IgD-negative memory B cell (primary cell): ENCODE measurements around the gene STPG4. TPM values are rescaled to one million over a fixed set of nuclear protein-coding genes. Genes with fewer than 3 reads are reported as not detected.
"Not testable (repeated sequence)": the region's sequence is repeated elsewhere in the genome, so short reads cannot be mapped to it uniquely, and the experiment has no call there.

Source experiments
- H3K27ac Mint-ChIP-seq, 3 donors: one replicate each; pipeline ENCODE4 v1.8.0; 2020 to 2022; ENCODE audit warnings: mild to moderate bottlenecking in 3 of 3, mixed read lengths in 3 of 3, moderate library complexity in 1 of 3
- H3K27me3 Mint-ChIP-seq: one replicate; pipeline ENCODE4 v1.8.0; 2021; ENCODE audit warnings: mixed read lengths
- H3K36me3 Mint-ChIP-seq: one replicate; pipeline ENCODE4 v1.8.0; 2020; ENCODE audit warnings: mild to moderate bottlenecking, mixed read lengths
- H3K4me1 Mint-ChIP-seq, 3 donors: one replicate each; pipeline ENCODE4 v1.8.0; 2020 to 2022; ENCODE audit warnings: mixed read lengths in 3 of 3, mild to moderate bottlenecking in 1 of 3
- H3K4me3 Mint-ChIP-seq, 4 donors: one replicate each; pipeline ENCODE4 v1.8.0; 2020 to 2022; ENCODE audit warnings: mild to moderate bottlenecking in 4 of 4, mixed read lengths in 4 of 4, moderate library complexity in 3 of 4
- H3K9me3 Mint-ChIP-seq, 3 donors: one replicate each; pipeline ENCODE4 v1.8.0; 2020 to 2021; ENCODE audit warnings: mixed read lengths in 3 of 3, mild to moderate bottlenecking in 1 of 3
- polyA plus RNA-seq: library from polyadenylated mRNA; unstranded; fragments of 300-500 nt; fragmentation: Illumina TruSeq; gene quantifications from one replicate; pipeline ENCODE4 v1.2.3, GENCODE V29; 2021

Gene STPG4, protein sequence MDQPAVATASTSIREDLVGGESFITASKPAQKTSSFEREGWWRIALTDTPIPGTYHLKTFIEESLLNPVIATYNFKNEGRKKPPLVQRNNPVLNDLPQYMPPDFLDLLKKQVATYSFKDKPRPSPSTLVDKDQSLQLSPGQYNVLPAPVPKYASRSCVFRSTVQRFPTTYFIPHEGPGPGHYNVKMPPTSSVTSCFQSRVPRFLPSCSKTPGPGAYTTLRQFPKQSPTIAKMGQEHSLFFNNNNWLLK
- not detected for polyA plus RNA-seq

DNA sequence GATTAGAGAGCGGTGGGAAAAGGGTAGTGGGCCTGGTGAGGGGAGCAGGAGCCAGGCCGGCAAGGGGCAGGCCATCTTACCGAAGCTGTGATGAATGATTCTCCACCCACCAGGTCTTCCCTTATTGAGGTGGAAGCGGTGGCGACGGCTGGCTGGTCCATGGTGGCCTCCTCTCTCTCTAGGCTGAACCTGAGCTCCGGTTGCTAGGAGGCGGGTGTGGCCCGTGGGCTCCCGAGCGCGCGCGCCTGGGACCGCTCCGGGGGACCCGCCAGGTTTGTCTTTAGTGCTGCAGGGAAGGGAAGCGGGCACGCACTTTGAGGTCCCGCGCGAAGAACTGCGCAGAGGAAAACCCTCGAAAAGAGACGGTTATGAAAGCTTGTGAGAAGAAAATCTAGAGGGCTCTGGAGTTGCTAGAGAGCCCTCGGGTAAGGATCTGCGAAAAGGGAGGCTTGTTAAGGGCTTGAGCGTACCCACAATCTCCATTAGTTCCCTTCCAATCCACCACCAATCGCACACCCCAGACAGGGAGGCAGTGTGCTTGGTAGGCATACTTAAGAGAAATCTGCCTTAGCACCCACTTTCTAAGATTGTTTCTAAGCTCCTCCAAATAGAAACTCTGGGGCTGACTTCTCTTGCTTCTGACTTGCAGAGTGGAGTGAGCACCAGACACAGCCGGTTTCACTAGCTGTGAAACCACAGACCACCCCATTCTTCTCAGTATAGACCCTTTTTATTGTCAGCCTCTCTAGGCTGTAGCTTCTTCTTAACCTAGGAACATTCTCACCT, at the start of gene STPG4:
Gene STPG4, minus strand, starts transcription at position 218 of the 786 bp plus-strand sequence. Its CDS starts 57 bp downstream, at position 161.
- H3K27ac Mint-ChIP-seq = peak within 1 kb of the TSS in 1 of 3 donors; percentile 78
- no peaks in the 10 kb centered on the region for H3K27me3 Mint-ChIP-seq
- H3K9me3 Mint-ChIP-seq = no peaks in the 10 kb centered on the region
- peaks cover 10% of the 10 kb centered on the region for H3K36me3 Mint-ChIP-seq
- peak within 1 kb of the TSS in 1 of 4 donors; percentile 35 for H3K4me3 Mint-ChIP-seq
- H3K4me1 Mint-ChIP-seq = peaks cover 6 to 18% (median 8%) of the 10 kb centered on the region in 3 donors

DNA sequence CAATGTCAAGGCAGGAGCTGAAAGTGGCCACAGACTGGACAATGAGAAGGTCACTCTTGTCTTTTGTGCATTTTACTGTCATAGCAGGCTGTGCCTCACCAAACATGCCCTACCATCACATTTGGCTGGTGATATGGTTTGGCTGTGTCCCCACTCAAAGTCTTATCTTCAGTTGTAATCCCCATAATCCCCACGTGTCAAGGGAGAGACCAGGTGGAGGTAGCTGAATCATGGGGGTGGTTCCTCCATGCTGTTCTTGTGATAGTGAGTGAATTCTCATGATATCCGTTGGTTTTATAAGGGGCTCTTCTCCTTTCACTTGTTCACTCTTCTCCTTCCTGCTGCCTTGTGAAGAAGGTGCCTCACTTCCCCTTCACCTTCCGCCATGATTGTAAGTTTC, 49.6 kb upstream of the STPG4 start:
- Mint-ChIP-seq H3K4me1 (no peaks in the 10 kb centered on the region), H3K27me3 (peaks cover 9% of the 10 kb centered on the region), H3K9me3 (peaks cover 0 to 7% (median 2%) of the 10 kb centered on the region in 3 donors), H3K27ac (no peak overlapping the region), H3K36me3 (no peaks in the 10 kb centered on the region), H3K4me3 (no peak overlapping the region)

DNA sequence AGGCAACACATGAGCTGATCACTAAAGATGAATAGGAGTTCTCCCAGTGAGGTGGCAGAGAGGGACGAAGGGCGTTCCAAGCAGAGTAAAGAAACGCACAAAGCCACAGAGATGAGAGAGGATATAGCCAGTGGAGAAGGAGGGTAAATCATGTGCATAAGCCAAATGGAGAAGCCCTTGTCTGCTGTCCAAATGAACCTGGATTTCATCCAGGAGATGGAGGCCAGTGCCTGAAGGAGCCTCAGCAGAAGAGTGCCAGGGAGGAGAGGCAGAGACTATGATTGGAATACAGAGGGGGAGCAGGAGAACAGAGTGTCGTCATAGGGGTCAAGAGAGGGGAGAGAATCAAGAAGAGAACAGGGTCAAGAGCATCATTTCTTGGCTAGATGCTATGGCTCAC, 48.9 kb upstream of the STPG4 start:
- Mint-ChIP-seq H3K27me3 (peaks cover 6% of the 10 kb centered on the region), H3K4me3 (no peak overlapping the region), H3K27ac (no peak overlapping the region), H3K9me3 (peaks cover 0 to 7% (median 4%) of the 10 kb centered on the region in 3 donors), H3K36me3 (no peaks in the 10 kb centered on the region), H3K4me1 (no peaks in the 10 kb centered on the region)

DNA sequence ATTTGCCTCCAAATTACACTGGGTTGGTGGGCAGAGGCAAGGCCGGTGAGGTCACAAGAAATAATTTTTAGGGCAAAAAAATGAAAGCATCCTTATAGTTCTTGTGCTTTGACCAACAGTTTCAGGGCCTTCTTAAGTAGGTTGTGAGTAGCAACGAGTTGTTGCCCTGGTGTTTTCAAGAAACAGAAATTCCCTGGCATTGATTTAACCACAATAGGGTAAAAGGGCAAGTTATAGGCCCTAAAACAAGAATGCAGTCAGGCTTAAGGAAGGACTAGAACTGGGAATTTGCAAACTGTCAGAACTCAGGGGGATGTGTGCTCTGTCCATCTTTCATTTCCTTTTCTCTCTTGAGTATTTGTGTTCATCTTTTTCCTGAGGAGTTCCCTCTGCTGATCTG, 46.1 kb upstream of the STPG4 start:
- H3K27me3 Mint-ChIP-seq = peaks cover 1% of the 10 kb centered on the region
- no peak overlapping the region for H3K4me3 Mint-ChIP-seq
- H3K27ac Mint-ChIP-seq = no peak overlapping the region
- no peaks in the 10 kb centered on the region for H3K36me3 Mint-ChIP-seq
- H3K4me1 Mint-ChIP-seq = no peaks in the 10 kb centered on the region
- H3K9me3 Mint-ChIP-seq = peaks cover 0 to 7% (median 4%) of the 10 kb centered on the region in 3 donors

DNA sequence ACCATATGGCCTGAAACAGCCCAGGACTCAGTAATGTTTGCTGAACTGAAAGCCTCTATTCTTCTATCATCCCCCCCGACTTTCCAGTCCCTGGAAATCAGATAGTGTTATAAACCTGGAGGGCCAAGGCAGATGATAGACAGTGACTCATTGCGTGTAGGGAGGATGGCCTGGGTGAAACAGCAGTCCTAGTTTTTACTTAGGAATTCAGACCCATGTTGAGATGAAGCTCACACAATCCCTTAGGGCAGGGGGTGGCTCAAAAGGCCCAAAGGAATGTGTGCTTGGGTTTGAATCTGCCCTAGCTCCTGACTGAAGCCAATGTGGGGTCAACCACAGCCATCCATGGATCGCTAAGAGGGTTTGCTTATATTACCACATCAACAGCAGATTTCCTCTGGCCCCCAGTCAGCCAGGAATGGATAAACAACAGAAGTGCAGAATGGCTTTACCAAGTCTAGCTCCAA, 43.9 kb upstream of the STPG4 start:
- H3K27me3 Mint-ChIP-seq = no peaks in the 10 kb centered on the region
- H3K4me1 Mint-ChIP-seq = no peaks in the 10 kb centered on the region
- H3K4me3 Mint-ChIP-seq = no peak overlapping the region
- H3K27ac Mint-ChIP-seq = peak overlapping the region in 1 of 3 donors; percentile 61
- H3K36me3 Mint-ChIP-seq = no peaks in the 10 kb centered on the region
- peaks cover 0 to 2% (median 0%) of the 10 kb centered on the region in 3 donors for H3K9me3 Mint-ChIP-seq

DNA sequence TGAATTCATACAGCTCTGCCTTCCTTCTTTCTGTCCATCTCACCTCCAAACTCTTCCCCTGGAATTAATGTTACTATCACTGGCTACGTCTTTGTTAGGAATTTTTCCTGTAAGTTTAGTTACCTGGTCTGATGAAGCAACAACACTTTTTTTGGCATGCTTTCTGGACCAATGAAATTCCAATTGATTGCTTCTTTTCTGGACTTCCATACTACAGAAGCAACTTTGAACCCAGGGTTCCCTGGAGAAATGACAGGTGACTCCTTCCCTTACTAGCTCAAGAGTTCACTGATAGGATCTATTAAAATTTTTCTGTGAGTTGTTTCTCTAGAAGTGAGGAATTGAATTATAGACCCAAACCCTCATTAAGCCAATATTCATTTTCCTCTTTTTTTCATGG, 41.4 kb upstream of the STPG4 start:
- Mint-ChIP-seq H3K36me3 (no peaks in the 10 kb centered on the region), H3K27me3 (peaks cover 1% of the 10 kb centered on the region), H3K4me1 (no peaks in the 10 kb centered on the region), H3K9me3 (peaks cover 0 to 2% (median 0%) of the 10 kb centered on the region in 3 donors), H3K4me3 (no peak overlapping the region), H3K27ac (no peak overlapping the region)

DNA sequence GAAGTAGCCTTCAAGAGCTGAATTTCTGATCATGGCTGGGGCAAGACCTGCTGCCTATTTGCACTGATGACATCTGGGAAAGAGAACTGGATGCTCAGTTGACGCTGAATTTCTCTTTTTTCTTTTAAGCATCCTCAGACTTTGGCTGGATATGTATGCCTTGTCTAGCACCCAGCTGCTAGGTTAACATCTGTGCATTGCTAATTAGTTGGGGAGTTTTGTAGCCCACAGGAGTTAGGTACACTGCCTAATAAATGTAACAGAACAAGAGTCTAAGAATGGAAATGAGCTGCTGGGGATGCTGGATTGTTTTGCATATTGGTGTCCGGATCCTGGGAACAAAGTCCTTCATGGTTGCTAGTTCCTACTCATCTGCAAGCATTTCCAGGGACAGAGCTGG, 40.9 kb upstream of the STPG4 start:
- Mint-ChIP-seq H3K27me3 (peaks cover 1% of the 10 kb centered on the region), H3K36me3 (no peaks in the 10 kb centered on the region), H3K27ac (no peak overlapping the region), H3K9me3 (peaks cover 0 to 2% (median 0%) of the 10 kb centered on the region in 3 donors), H3K4me3 (no peak overlapping the region), H3K4me1 (no peaks in the 10 kb centered on the region)

DNA sequence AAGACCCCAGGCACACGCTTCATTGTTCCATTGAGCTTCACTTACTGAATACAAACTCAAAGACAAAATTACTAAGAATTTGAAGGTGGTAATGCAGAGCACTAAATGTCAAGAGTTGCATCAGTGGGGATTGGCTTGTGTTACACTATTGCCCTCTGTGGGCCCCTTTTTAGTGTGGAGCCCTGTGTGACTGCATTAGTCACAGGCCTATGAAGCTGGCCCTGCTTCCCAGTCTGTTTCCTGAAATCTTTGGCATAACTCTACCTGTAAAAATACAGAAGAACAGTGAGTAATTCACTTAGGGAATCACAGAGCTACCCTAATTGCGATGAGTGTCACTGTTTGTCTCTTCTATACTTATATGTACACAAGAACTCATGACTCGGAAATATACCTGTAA, 40.0 kb upstream of the STPG4 start:
- Mint-ChIP-seq H3K27me3 (peaks cover 1% of the 10 kb centered on the region), H3K4me1 (no peaks in the 10 kb centered on the region)

DNA sequence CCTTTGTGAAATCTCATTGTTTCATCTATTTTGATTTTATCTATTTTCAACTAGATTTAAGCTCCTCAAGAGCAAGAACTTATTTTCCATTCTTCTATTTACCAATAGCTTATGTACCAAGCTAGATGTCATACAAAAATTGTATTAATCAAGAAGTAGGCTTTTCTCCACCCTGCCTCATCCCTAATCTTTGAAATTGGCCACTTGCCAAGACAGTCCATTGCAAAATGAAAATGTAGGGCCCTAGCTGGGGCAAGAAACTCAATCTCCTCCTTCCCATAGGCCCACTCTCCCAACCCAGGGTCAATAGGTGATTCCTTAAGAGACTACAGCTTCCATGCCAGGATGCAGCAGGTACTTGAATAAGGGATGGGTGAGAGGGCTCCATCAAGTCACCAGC, 39.3 kb upstream of the STPG4 start:
- Mint-ChIP-seq H3K27me3 (peaks cover 1% of the 10 kb centered on the region), H3K9me3 (peaks cover 0 to 2% (median 0%) of the 10 kb centered on the region in 3 donors), H3K4me1 (no peaks in the 10 kb centered on the region), H3K27ac (no peak overlapping the region), H3K4me3 (no peak overlapping the region), H3K36me3 (no peaks in the 10 kb centered on the region)

More for the DNA sequence above, 40.0 kb upstream of the STPG4 start:
- H3K4me3 Mint-ChIP-seq = no peak overlapping the region
- peaks cover 0 to 2% (median 0%) of the 10 kb centered on the region in 3 donors for H3K9me3 Mint-ChIP-seq
- no peak overlapping the region for H3K27ac Mint-ChIP-seq
- no peaks in the 10 kb centered on the region for H3K36me3 Mint-ChIP-seq

DNA sequence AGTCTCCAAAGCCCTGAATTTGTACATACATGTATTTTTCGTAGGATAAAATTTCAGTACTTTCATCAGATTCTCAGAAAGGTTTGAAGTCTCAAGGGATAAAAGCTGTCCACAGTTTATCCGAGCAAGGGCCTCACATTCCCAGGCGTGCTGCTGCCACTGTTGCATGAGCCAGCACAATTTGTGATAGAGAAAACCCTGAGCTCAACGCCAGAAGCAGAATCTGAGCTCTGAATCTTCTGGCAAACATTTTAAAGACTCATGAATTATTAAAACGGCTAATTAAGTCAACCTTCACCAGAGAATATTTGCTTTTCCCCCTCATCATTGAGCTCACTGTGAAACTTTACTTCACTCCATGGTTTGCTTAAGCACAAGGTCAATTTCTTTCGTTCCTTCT, 38.5 kb upstream of the STPG4 start:
- H3K36me3 Mint-ChIP-seq = no peaks in the 10 kb centered on the region
- H3K4me1 Mint-ChIP-seq = no peaks in the 10 kb centered on the region
- no peak overlapping the region for H3K27ac Mint-ChIP-seq
- H3K4me3 Mint-ChIP-seq = no peak overlapping the region
- no peaks in the 10 kb centered on the region for H3K9me3 Mint-ChIP-seq
- H3K27me3 Mint-ChIP-seq = peaks cover 1% of the 10 kb centered on the region

DNA sequence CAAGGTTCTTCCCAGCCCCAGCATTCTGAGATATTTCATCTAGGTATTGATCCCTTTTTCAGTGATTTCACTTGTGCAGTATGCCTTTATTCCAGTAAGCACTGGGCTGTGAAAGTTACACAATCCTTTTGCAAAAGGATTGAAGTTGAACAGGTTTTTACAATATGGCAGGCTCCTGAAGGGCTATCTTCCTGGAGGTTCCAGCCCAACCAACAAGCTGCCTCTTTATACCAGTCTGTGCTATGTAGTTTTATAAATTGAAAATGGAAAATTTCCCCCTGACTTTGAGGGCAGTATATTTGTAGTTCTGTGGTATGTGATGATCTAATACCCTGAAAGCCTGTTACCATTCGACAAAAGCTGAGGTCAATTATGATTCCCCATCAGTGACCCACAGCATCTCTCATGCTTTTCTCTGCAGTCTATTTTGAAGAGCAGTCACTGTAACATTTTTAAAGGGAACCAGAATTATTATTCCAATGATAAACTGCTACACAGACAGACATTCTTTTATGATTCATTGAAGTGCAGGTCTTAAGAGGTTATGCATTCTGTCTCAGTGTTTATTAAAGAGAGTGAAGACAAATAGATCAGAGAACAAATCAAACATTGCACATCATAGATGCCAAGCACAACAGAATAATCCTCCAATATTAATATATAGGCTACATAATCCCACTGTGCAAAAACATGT, 35.2 kb upstream of the STPG4 start:
- no peaks in the 10 kb centered on the region for H3K36me3 Mint-ChIP-seq
- H3K9me3 Mint-ChIP-seq = no peaks in the 10 kb centered on the region
- no peak overlapping the region for H3K4me3 Mint-ChIP-seq
- H3K4me1 Mint-ChIP-seq = no peaks in the 10 kb centered on the region
- H3K27me3 Mint-ChIP-seq = peaks cover 1% of the 10 kb centered on the region
- H3K27ac Mint-ChIP-seq = no peak overlapping the region

DNA sequence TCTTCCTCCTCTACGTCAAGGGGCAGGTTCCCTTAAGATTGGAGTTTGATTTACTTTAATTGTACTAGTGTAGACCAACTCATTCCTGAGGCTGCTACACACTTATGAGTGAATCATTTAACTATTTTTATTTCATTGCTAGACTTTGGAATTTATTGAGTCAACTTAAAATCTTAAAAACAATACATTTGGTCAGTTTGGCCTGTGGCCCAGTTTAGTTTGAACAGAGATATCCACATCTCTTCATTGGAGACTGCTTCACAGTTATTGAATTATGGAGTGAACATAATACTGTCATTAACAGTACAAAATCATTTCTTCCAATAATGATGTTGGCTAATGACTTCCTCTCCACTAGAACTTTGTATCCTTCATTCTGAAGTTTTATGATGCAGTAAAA, 34.5 kb upstream of the STPG4 start:
- H3K27ac Mint-ChIP-seq = no peak overlapping the region
- H3K4me3 Mint-ChIP-seq = no peak overlapping the region
- no peaks in the 10 kb centered on the region for H3K36me3 Mint-ChIP-seq
- H3K27me3 Mint-ChIP-seq = peaks cover 1% of the 10 kb centered on the region
- no peaks in the 10 kb centered on the region for H3K9me3 Mint-ChIP-seq
- no peaks in the 10 kb centered on the region for H3K4me1 Mint-ChIP-seq

DNA sequence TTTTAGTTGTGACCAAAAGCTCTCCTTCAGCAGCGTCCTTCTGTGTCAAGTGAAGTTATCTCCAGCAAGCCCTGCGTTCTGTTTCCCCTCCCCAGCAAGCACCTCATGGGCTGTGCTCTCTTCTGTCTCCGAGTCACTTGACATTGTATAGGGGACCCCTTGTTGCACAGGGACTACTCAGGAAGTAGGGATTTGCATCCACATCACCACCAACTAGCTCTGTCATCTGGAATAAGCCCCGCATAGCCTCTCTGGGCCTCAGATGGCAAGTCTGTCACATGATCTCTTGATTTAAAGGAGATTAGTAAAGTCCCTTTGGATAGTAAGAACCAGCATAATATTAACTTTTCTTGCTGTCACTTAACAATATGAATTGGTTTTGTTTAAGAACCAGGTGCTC, 32.0 kb upstream of the STPG4 start:
- Mint-ChIP-seq H3K4me1 (no peaks in the 10 kb centered on the region), H3K27me3 (no peaks in the 10 kb centered on the region), H3K4me3 (no peak overlapping the region), H3K36me3 (no peaks in the 10 kb centered on the region), H3K27ac (no peak overlapping the region), H3K9me3 (no peaks in the 10 kb centered on the region)

DNA sequence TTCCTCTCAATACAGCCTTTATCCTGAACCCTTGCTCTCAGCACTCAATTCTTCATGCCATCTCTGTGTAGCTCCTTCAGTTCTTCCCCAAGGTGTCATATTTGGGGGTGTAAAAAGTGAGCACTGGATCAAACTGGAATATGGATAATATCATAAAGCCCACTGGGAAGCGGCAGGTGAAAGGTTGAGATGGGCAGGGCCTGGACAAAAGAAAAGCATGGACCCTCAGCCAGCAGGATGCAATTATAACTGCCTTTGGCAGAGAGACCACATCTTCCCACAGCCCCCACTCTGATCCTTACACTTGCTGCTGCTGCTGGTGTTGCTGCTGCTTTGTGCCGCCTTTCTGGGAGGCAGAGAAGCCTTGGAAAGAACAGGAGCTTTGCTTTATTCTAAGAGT, 31.2 kb upstream of the STPG4 start:
- Mint-ChIP-seq H3K9me3 (no peaks in the 10 kb centered on the region), H3K27me3 (no peaks in the 10 kb centered on the region), H3K27ac (no peak overlapping the region), H3K36me3 (no peaks in the 10 kb centered on the region), H3K4me3 (no peak overlapping the region), H3K4me1 (no peaks in the 10 kb centered on the region)

DNA sequence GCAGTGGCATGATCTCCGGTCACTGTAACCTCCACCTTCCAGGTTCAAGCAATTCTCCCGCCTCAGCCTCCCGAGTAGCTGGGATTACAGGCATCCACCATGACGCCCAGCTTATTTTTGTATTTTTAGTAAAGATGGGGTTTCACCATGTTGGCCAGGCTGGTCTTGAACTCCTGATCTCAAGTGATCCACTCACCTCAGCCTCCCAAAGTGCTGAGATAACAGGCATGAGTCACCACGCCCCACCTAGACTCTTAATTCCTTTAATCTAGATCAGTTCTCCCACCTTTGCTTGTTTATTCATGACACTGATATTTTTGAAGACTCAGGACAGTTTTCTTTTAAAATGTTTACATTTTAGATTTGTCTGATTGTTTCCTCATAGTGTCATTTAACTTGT, 30.0 kb upstream of the STPG4 start:
- not testable (repeated sequence) for H3K27ac Mint-ChIP-seq, H3K9me3 Mint-ChIP-seq, H3K27me3 Mint-ChIP-seq, H3K4me3 Mint-ChIP-seq, H3K36me3 Mint-ChIP-seq, H3K4me1 Mint-ChIP-seq
